DMS114 treated with DMSO at 0.1 percent for 48 hours (cell line): ENCODE data around the gene NFS1.
"Not testable (repeated sequence)": the region's sequence is repeated elsewhere in the genome, so short reads cannot be mapped to it uniquely, and the experiment has no call there.

ENCODE experiments used
- DNase-seq: peaks from one replicate; lab custom pipeline; 2025; ENCODE audit not compliant: unreplicated experiment; lab: John Stamatoyannopoulos, UW

NFS1 gene

GRCh38 chr20:35710039-35710438 is 10.9 kb upstream of the NFS1 start:
- DNase-seq = no peak

- DNase-seq = no peak
Measured at GRCh38 chr20:35709259-35709658, 10.1 kb upstream of the NFS1 start.

GRCh38 chr20:35708502-35708901 is 9.3 kb upstream of the NFS1 start:
- DNase-seq = no peak

- DNase-seq = not testable (repeated sequence)
Measured at GRCh38 chr20:35706591-35707529, 7.7 kb upstream of the NFS1 start.

- not testable (repeated sequence) for DNase-seq
Measured at GRCh38 chr20:35705894-35706293, 6.7 kb upstream of the NFS1 start.

- DNase-seq = no peak
Measured at GRCh38 chr20:35704514-35705261, 5.5 kb upstream of the NFS1 start.

- no peak for DNase-seq
Measured at GRCh38 chr20:35702824-35703695, 3.9 kb upstream of the NFS1 start.

- DNase-seq = no peak
Measured at GRCh38 chr20:35702051-35702823, 3.1 kb upstream of the NFS1 start.

- no peak for DNase-seq
Measured at GRCh38 chr20:35700625-35701148, 1.5 kb upstream of the NFS1 start.

GRCh38 chr20:35699957-35700624 is 939 bp upstream of the NFS1 start:
- no peak for DNase-seq

- no peak for DNase-seq
Measured at GRCh38 chr20:35698298-35699126, 640 bp downstream of the NFS1 start.

- no peak for DNase-seq
Measured at GRCh38 chr20:35697696-35698297, 1.4 kb downstream of the NFS1 start.

GRCh38 chr20:35695978-35696377 is 3.2 kb downstream of the NFS1 start:
- no peak for DNase-seq

- DNase-seq = no peak
Measured at GRCh38 chr20:35695245-35695749, 3.9 kb downstream of the NFS1 start.

GRCh38 chr20:35690265-35690664 is 8.9 kb downstream of the NFS1 start:
- DNase-seq = no peak

- not testable (repeated sequence) for DNase-seq
Measured at GRCh38 chr20:35686872-35687271, 12.3 kb downstream of the NFS1 start.

- DNase-seq = not testable (repeated sequence)
Measured at GRCh38 chr20:35685368-35685767, 13.8 kb downstream of the NFS1 start.

- DNase-seq = no peak
Measured at GRCh38 chr20:35681960-35682359, 17.2 kb downstream of the NFS1 start.
